ENCODE data around the gene RHEBL1.

RHEBL1 gene

DNA sequence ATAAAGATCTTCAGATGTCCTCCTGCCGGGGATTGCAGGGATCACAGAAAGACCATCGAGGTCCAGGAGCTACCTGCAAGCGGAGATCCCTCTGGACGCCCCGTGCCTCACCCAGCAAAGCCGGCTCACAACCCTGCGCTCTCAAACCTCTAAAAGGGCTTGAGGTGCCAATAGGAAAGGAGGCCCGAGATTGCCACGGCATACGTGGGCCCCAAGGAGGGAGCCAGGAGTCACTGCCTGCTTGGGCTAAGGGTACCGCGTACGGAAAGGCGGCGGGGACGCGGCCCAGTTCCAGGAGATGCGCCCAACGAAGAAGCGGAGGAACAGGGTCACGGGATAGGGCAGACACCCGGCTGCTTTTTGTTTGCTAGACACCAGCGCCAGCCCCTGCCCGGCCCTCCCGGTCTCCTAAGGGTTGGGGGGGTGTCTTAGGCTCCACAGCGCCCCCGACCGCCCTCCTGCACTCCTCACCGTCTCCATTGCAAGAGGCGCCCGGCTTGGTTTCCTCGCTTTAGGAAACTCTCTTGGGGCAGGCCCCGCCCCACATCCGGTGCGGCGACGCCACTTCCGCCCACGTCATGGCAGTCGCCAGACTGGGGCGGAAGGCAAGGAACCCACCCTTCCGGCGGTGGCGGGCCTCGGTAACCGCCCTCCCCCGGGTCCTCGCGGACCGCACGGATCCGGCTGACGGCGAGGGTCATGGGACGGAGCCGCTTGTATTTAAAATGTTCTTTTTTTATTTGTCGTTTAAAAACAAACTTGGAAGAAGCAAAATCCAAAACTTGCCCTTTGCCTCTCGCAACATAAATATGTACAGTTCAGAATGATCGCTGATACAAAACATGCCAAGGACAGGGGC, 51.3 kb downstream of the RHEBL1 start, which contains the start of gene PRKAG1:
Gene PRKAG1, minus strand, starts transcription at position 516 of the 859 bp plus-strand sequence. Its CDS starts 36 bp downstream, at position 480.
- DNase-seq, result peak; percentile 98

GRCh38 chr12:49017891-49018260, 51.9 kb downstream of the RHEBL1 start:
- DNase-seq, result peak; percentile 43

DNA sequence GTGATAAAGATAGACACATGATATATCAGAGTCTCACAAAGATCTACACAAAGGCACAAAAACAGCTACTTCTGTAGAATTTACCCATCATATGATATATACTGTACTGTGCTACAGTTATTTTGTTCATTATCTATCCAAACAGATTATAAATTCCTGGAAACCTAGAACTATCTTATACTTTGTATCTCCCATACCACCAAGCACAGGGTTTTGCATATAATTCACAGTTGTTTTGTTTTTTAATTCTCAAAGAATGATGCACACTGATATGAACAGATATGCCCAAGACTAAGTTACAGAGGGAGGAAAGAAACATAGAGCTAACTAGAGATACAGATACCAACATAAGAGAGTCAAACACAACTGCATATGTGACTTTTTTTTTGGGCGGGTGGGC, 54.6 kb downstream of the RHEBL1 start:
- DNase-seq, result no peak

Measured in CD4-positive, alpha-beta T cell treated with Interleukin-15 for 1 hour (primary cell).